GM12873 (cell line): ENCODE data around the gene UCMA.

Experiments used
- CTCF ChIP-seq: IDR thresholded peaks from 2 replicates; pipeline ENCODE4 v1.5.1; 2012; ENCODE audit warnings: low read depth, mild to moderate bottlenecking, moderate library complexity, low read length, control low read depth; ENCODE audit not compliant: insufficient read depth; ENCODE audit errors: missing control alignments

UCMA gene

GRCh38 chr10:13193637-13194036 lies 40.5 kb downstream of the UCMA start:
- TF ChIP-seq CTCF, result no peak

- TF ChIP-seq CTCF, result no peak
Observed at GRCh38 chr10:13191362-13191761, 42.8 kb downstream of the UCMA start.

- no peak for TF ChIP-seq CTCF
Observed at GRCh38 chr10:13190816-13191215, 43.4 kb downstream of the UCMA start.

- no peak for TF ChIP-seq CTCF
Observed at GRCh38 chr10:13189961-13190360, 44.2 kb downstream of the UCMA start.

GRCh38 chr10:13188593-13188992 lies 45.6 kb downstream of the UCMA start:
- TF ChIP-seq CTCF, result no peak

GRCh38 chr10:13187135-13187534 lies 47.0 kb downstream of the UCMA start:
- no peak for TF ChIP-seq CTCF

GRCh38 chr10:13184730-13185514 lies 49.3 kb downstream of the UCMA start:
- no peak for TF ChIP-seq CTCF
